CD4-positive, CD25-positive, alpha-beta regulatory T cell (primary cell): Measurements from ENCODE around the gene SPNS2. TPM values are rescaled to one million over a fixed set of nuclear protein-coding genes. Genes with fewer than 3 reads are reported as not detected.

Source experiments
- ATAC-seq, 2 donors: fragments of 150-1000 bp; cut with Tn5 transposase; one replicate each; pipeline ENCODE4 v1.10.0; 2021; ENCODE audit warnings: low read depth in 2 of 2, moderate number of reproducible peaks in 2 of 2, moderate library complexity in 1 of 2
- DNase-seq, 3 donors: peaks; one replicate each; pipeline versions ENCODE4 v3.0.0 to v3.0.0-alpha.2; 2012 to 2022; ENCODE audit warnings: mixed read lengths in 1 of 3
- H3K27ac ChIP-seq: one replicate; pipeline ENCODE4 v1.7.0; 2013; ENCODE audit warnings: mild to moderate bottlenecking, low read length; ENCODE audit not compliant: insufficient read depth, poor library complexity, severe bottlenecking
- H3K27me3 ChIP-seq: one replicate; pipeline ENCODE4 v1.7.0; 2013; ENCODE audit warnings: low read length; ENCODE audit not compliant: control insufficient read depth, insufficient read depth
- H3K36me3 ChIP-seq: one replicate; pipeline ENCODE4 v1.7.0; 2013; ENCODE audit warnings: mild to moderate bottlenecking, low read length, moderate library complexity; ENCODE audit not compliant: control insufficient read depth, insufficient read depth
- H3K4me1 ChIP-seq: 2 replicates; pipeline ENCODE4 v1.7.0; 2013; ENCODE audit warnings: mild to moderate bottlenecking, low read length; ENCODE audit not compliant: insufficient read depth, control insufficient read depth, poor library complexity, severe bottlenecking
- H3K4me3 ChIP-seq: one replicate; pipeline ENCODE4 v1.7.0; 2013; ENCODE audit warnings: low read depth, mild to moderate bottlenecking, low read length, moderate library complexity
- H3K9me3 ChIP-seq, 2 experiments: 1 replicate in 1 of 2; 2 replicates in 1 of 2; pipeline ENCODE4 v1.7.0; 2013; ENCODE audit warnings: low read length in 2 of 2, mild to moderate bottlenecking in 1 of 2, moderate library complexity in 1 of 2; ENCODE audit not compliant: control insufficient read depth in 2 of 2
- H3K27ac Mint-ChIP-seq, 3 donors: one replicate each; pipeline ENCODE4 v1.8.0; 2020 to 2022; ENCODE audit warnings: mild to moderate bottlenecking in 3 of 3, mixed read lengths in 3 of 3, moderate library complexity in 2 of 3
- H3K27me3 Mint-ChIP-seq: one replicate; pipeline ENCODE4 v1.8.0; 2022; ENCODE audit warnings: mild to moderate bottlenecking, mixed read lengths
- H3K36me3 Mint-ChIP-seq: one replicate; pipeline ENCODE4 v1.8.0; 2020; ENCODE audit warnings: mixed read lengths
- H3K4me1 Mint-ChIP-seq, 4 donors: one replicate each; pipeline ENCODE4 v1.8.0; 2020 to 2022; ENCODE audit warnings: mixed read lengths in 4 of 4, mild to moderate bottlenecking in 1 of 4
- H3K4me3 Mint-ChIP-seq, 4 donors: one replicate each; pipeline ENCODE4 v1.8.0; 2020 to 2022; ENCODE audit warnings: mild to moderate bottlenecking in 4 of 4, mixed read lengths in 4 of 4, moderate library complexity in 3 of 4
- H3K9me3 Mint-ChIP-seq, 7 donors: one replicate each; pipeline ENCODE4 v1.8.0; 2020 to 2022; ENCODE audit warnings: mixed read lengths in 7 of 7, mild to moderate bottlenecking in 3 of 7, moderate library complexity in 2 of 7
- polyA plus RNA-seq, 4 donors: library from polyadenylated mRNA; unstranded; fragments of 300-500 nt; fragmentation: Illumina TruSeq; gene quantifications; one replicate each; pipeline ENCODE4 v1.2.3, GENCODE V29; 2021
- total RNA-seq: library from RNA; stranded (reverse); gene quantifications from one replicate; pipeline ENCODE4 v1.2.3, GENCODE V29; 2022

SPNS2 gene
- total and polyA plus RNA-seq, 5 donors from 2014 or later: 0.94 TPM; not detected in 4

GRCh38 chr17:4557626-4558346 is 59.1 kb downstream of the SPNS2 start:
- Histone ChIP-seq H3K27ac (no peak overlapping the region), H3K27me3 (no peaks in the 10 kb centered on the region), H3K36me3 (peaks cover 4% of the 10 kb centered on the region), H3K9me3 (no peaks in the 10 kb centered on the region), H3K4me1 (peaks cover 37% of the 10 kb centered on the region), H3K4me3 (no peak overlapping the region)
- H3K27me3 Mint-ChIP-seq: no peaks in the 10 kb centered on the region
- ATAC-seq: no peak
- no peaks in the 10 kb centered on the region for H3K36me3 Mint-ChIP-seq
- peak overlapping the region in 1 of 4 donors; percentile 38 for H3K4me3 Mint-ChIP-seq
- no peak overlapping the region for H3K27ac Mint-ChIP-seq
- DNase-seq: no peak
- peaks cover 7 to 42% (median 28%) of the 10 kb centered on the region in 4 donors for H3K4me1 Mint-ChIP-seq
- H3K9me3 Mint-ChIP-seq: no peaks in the 10 kb centered on the region

GRCh38 chr17:4558347-4558971 is 59.8 kb downstream of the SPNS2 start:
- peaks cover 7 to 49% (median 31%) of the 10 kb centered on the region in 4 donors for H3K4me1 Mint-ChIP-seq
- ATAC-seq (no peak), DNase-seq (no peak)
- Histone ChIP-seq H3K27ac (no peak overlapping the region), H3K36me3 (no peaks in the 10 kb centered on the region), H3K9me3 (no peaks in the 10 kb centered on the region), H3K4me3 (no peak overlapping the region), H3K4me1 (peaks cover 32% of the 10 kb centered on the region), H3K27me3 (no peaks in the 10 kb centered on the region)
- H3K36me3 Mint-ChIP-seq: no peaks in the 10 kb centered on the region
- H3K4me3 Mint-ChIP-seq: no peak overlapping the region
- no peaks in the 10 kb centered on the region for H3K27me3 Mint-ChIP-seq
- no peaks in the 10 kb centered on the region for H3K9me3 Mint-ChIP-seq
- H3K27ac Mint-ChIP-seq: no peak overlapping the region

- Mint-ChIP-seq H3K27me3 (no peaks in the 10 kb centered on the region), H3K27ac (no peak overlapping the region), H3K4me3 (no peak overlapping the region), H3K36me3 (no peaks in the 10 kb centered on the region), H3K9me3 (no peaks in the 10 kb centered on the region), H3K4me1 (peaks cover 7 to 42% (median 29%) of the 10 kb centered on the region in 4 donors)
- H3K4me3 ChIP-seq: no peak overlapping the region
- no peaks in the 10 kb centered on the region for H3K9me3 ChIP-seq
- H3K36me3 ChIP-seq: no peaks in the 10 kb centered on the region
- no peak for ATAC-seq
- H3K27me3 ChIP-seq: no peaks in the 10 kb centered on the region
- H3K4me1 ChIP-seq: peaks cover 24% of the 10 kb centered on the region
- no peak for DNase-seq
- no peak overlapping the region for H3K27ac ChIP-seq
These were observed 60.6 kb downstream of the SPNS2 start for GRCh38 chr17:4559139-4559791.

GRCh38 chr17:4559966-4560365 is 61.3 kb downstream of the SPNS2 start:
- no peak for DNase-seq
- H3K27me3 Mint-ChIP-seq: no peaks in the 10 kb centered on the region
- Histone ChIP-seq H3K36me3 (no peaks in the 10 kb centered on the region), H3K27ac (no peak overlapping the region), H3K9me3 (no peaks in the 10 kb centered on the region), H3K4me3 (no peak overlapping the region), H3K4me1 (peaks cover 17% of the 10 kb centered on the region), H3K27me3 (no peaks in the 10 kb centered on the region)
- no peak for ATAC-seq
- H3K27ac Mint-ChIP-seq: no peak overlapping the region
- H3K9me3 Mint-ChIP-seq: no peaks in the 10 kb centered on the region
- no peak overlapping the region for H3K4me3 Mint-ChIP-seq
- peaks cover 7 to 35% (median 24%) of the 10 kb centered on the region in 4 donors for H3K4me1 Mint-ChIP-seq
- H3K36me3 Mint-ChIP-seq: no peaks in the 10 kb centered on the region

GRCh38 chr17:4560421-4560820 is 61.7 kb downstream of the SPNS2 start, which contains the start of gene GGT6:
TSS of gene GGT6 (minus strand) at chr17:4560577. CDS start at chr17:4560521, 56 bp downstream.
- Histone ChIP-seq H3K9me3 (no peaks in the 10 kb centered on the region), H3K4me3 (no peak within 1 kb of the TSS), H3K27me3 (no peaks in the 10 kb centered on the region), H3K4me1 (peaks cover 16% of the 10 kb centered on the region), H3K27ac (no peak within 1 kb of the TSS), H3K36me3 (no peaks in the 10 kb centered on the region)
- H3K4me3 Mint-ChIP-seq: peak within 1 kb of the TSS in 1 of 4 donors; percentile 51
- H3K4me1 Mint-ChIP-seq: peaks cover 6 to 33% (median 23%) of the 10 kb centered on the region in 4 donors
- DNase-seq: no peak
- H3K27ac Mint-ChIP-seq: no peak within 1 kb of the TSS
- no peaks in the 10 kb centered on the region for H3K9me3 Mint-ChIP-seq
- no peak for ATAC-seq
- peaks cover 2% of the 10 kb centered on the region for H3K27me3 Mint-ChIP-seq
- H3K36me3 Mint-ChIP-seq: no peaks in the 10 kb centered on the region

GRCh38 chr17:4560837-4561256 is 62.2 kb downstream of the SPNS2 start:
- Mint-ChIP-seq H3K27me3 (peaks cover 6% of the 10 kb centered on the region), H3K9me3 (no peaks in the 10 kb centered on the region), H3K36me3 (no peaks in the 10 kb centered on the region), H3K4me3 (peak overlapping the region in 1 of 4 donors; percentile 51), H3K27ac (no peak overlapping the region), H3K4me1 (peaks cover 6 to 33% (median 23%) of the 10 kb centered on the region in 4 donors)
- no peaks in the 10 kb centered on the region for H3K36me3 ChIP-seq
- peaks cover 12% of the 10 kb centered on the region for H3K4me1 ChIP-seq
- H3K4me3 ChIP-seq: no peak overlapping the region
- DNase-seq (no peak), ATAC-seq (no peak)
- no peak overlapping the region for H3K27ac ChIP-seq
- no peaks in the 10 kb centered on the region for H3K27me3 ChIP-seq
- no peaks in the 10 kb centered on the region for H3K9me3 ChIP-seq

- H3K4me1 Mint-ChIP-seq: peaks cover 6 to 34% (median 19%) of the 10 kb centered on the region in 4 donors
- no peaks in the 10 kb centered on the region for H3K27me3 ChIP-seq
- no peaks in the 10 kb centered on the region for H3K9me3 ChIP-seq
- H3K36me3 Mint-ChIP-seq: no peaks in the 10 kb centered on the region
- no peak for ATAC-seq
- no peaks in the 10 kb centered on the region for H3K36me3 ChIP-seq
- peak overlapping the region; percentile 23 for H3K4me3 ChIP-seq
- no peak overlapping the region for H3K27ac ChIP-seq
- H3K4me1 ChIP-seq: peaks cover 8% of the 10 kb centered on the region
- no peaks in the 10 kb centered on the region for H3K9me3 Mint-ChIP-seq
- peaks cover 14% of the 10 kb centered on the region for H3K27me3 Mint-ChIP-seq
- DNase-seq: peak in 1 of 3 donors; percentile 16
- peak overlapping the region in 1 of 4 donors; percentile 15 for H3K4me3 Mint-ChIP-seq
- H3K27ac Mint-ChIP-seq: peak overlapping the region; percentile 17 to 84 (median 59)
These were observed 63.6 kb downstream of the SPNS2 start for GRCh38 chr17:4562015-4562969.
